ENCODE results near the gene ENGASE.
A peak's percentile ranks its signal among the peaks of the same experiment; 100 is the strongest.

ENGASE gene

DNA sequence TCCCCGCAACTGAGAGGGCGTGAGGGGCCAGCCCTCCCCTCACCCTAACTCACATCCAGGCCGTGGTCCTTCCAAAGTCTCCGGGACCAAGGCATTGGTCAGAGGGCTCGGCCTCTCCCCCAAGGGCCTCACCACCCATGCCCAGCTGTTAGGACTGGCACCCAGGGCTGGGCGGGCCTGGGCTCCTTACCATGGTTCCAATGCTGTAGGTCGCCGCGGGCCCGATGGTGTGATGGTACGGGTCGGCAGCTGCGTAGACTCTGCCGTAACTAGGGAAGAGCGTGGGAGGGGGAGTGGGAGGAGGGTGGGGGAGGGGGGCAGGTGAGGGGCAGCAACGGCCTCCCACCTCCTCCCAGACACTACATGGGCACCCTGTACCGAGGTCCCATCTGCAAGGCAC, 19.6 kb downstream of the ENGASE start:
- no peak for DNase-seq (ENCODE audit: low spot score)

DNA sequence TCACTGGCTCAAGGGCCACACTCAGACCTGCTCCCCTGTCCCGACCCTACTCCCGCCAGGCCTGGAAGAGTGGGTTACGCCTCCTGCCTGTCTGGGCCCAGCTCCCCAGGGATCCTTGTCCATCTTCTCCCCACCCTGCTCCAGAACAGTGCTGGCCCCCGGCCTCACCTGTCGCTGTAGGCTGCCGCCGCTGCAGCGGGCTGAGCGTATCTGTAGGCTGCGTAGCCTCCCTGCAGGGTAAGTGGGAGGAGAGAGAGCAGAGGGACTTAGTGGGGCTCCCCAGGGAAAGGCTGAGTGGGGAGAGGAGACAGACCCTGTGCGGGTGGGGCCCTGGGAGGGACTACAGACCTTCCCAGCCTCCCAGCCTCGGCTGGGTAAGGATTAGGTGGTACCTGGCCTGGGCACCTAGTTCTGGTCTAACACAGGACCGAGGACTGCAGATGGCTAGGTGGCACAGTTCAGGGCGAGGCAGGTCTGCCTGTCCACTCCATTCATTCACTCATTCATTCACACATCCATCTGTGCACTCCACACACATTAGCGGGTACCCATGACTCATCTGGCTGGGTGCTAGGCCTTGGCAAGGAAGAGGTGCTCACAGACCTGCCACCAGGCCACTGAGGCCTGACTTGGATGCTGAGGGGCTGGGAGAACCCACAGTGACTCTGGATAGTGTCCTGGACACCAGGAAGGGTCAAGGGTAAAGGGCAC, 20.9 kb downstream of the ENGASE start:
- DNase-seq (ENCODE audit: low spot score) = no peak

DNA sequence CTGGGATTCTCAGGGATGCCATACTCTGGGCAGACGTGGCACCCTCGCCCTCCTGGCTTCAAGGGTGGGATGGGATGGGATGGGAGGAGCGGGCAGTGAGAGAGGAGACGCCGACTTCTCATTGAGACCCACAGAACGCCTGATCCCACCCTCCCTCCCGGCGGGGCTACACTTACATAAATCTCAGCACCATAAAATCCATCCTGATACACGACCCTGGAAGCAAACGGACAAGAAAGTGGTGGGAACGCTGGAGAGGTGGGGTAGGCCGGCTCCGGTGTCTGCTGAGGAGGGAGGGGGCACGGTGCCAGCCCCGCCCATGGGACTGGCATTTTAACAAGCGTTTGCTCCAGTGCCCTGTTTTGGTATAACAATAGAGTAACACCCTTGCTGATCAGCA, 21.9 kb downstream of the ENGASE start:
- DNase-seq (ENCODE audit: low spot score) = no peak

DNA sequence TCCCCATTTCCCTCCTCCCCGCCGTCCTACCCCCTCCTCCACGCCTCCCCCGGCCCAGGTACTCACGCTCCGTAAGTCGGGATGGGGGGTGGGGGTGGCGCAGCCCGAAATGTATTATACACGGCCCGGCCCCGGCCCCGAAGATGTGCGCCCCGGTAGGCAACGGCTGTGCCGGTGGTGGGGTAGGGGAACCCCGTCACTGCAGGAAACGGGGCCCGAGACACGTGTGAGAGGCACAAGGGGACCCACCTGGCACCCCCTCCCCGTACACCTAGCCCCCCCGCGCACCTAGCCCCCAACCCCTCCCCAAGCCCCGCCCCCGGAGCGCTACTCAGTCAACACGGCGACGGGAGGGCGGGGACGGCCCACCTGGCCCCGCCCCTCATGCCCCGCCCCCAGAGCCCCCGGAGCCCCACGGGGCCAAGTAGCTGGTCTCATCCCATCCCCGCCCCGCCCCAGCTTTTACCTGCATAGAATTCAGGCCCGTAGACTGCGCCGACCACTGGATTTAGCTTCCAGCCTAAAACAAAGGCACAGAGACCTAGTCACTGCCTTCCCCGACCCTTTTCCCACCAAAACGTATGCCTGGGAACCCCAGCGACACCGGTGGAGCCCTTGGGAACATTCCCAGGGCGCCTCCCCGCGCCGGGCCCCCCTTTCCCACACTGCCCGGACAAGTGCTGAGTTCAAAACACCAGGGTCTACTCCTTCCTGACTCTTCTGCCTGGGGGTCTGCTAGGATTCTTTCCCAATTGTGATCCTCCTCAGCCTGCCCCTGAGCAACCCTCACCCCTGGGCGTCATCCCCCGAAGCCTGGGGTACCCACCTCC, 22.8 kb downstream of the ENGASE start:
- DNase-seq (ENCODE audit: low spot score) = peak; percentile 29

GRCh38 chr17:79098282-79098867, 23.8 kb downstream of the ENGASE start:
- no peak for DNase-seq (ENCODE audit: low spot score)

- DNase-seq (ENCODE audit: low spot score) = no peak
Measured at GRCh38 chr17:79100405-79100804, 25.8 kb downstream of the ENGASE start.

GRCh38 chr17:79101111-79101673, 26.6 kb downstream of the ENGASE start:
- DNase-seq (ENCODE audit: low spot score) = no peak

DNA sequence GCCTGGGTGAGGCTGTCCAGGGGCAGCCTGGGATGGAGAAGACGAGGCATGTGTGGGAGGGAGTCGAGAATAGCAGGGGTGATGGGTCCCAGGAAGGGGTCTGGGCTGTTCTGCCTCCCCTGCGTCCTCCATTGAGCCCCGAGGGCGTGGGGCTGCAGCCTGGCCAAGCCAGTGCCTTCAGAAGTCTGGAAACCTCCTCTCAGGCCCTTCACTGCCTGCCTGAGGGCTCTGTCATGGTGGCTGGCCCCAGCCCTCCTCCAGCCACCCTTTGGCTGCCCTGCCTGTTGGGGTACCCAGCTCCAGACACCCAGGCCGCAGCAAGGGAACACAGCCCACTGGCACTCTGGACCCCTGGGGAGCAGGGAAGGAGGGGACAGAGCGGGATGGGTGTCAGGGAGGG, 27.6 kb downstream of the ENGASE start:
- DNase-seq (ENCODE audit: low spot score) = no peak

- no peak for DNase-seq (ENCODE audit: low spot score)
Measured at GRCh38 chr17:79104898-79105600, 30.4 kb downstream of the ENGASE start.

- no peak for DNase-seq (ENCODE audit: low spot score)
Measured at GRCh38 chr17:79105937-79106336, 31.3 kb downstream of the ENGASE start.

DNA sequence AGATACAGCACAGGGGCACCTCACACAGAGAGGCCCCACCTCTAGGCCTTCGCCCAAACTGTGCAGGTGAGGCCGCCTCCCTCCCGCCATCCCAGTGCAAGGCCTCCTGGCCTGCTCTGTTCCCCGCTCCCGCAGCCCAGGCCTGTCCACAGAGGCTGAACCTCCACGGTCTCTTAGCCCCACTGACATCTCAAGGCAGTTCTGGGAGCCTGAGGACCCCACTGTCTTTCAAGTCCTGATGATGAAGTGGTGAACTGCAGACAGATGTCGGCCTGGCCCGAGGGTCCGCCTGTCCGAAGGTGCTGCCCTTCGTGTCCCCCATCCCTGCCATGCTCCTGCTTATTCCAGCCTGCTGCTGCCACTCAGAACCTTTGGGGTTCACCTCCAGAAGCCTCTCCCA, 32.3 kb downstream of the ENGASE start:
- DNase-seq (ENCODE audit: low spot score) = no peak

- no peak for DNase-seq (ENCODE audit: low spot score)
Measured at GRCh38 chr17:79107499-79108231, 33.0 kb downstream of the ENGASE start.

GRCh38 chr17:79108232-79108850, 33.7 kb downstream of the ENGASE start:
- DNase-seq (ENCODE audit: low spot score) = no peak

- no peak for DNase-seq (ENCODE audit: low spot score)
Measured at GRCh38 chr17:79108870-79109269, 34.2 kb downstream of the ENGASE start.

DNA sequence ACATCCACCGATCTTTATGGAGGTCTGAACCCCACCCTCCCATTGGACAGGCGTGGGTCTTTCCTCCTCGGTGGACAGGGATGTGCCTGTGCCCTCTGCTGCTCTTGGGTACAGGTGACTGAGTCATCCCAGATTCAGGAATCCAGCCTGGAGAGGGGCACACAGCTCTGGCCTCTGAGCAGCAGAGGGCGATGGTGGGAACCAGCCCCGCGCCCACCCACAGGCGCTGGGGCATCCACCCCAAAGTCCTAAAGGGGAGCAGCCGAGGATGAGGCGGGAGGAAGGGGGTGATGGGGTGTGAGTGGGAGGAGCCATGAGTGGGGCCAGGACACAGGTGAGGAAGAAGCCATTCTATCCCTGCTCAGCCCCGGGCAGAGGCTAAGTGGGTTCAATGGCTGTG, 35.0 kb downstream of the ENGASE start:
- DNase-seq (ENCODE audit: low spot score) = no peak

- no peak for DNase-seq (ENCODE audit: low spot score)
Measured at GRCh38 chr17:79111097-79111496, 36.5 kb downstream of the ENGASE start.

- DNase-seq (ENCODE audit: low spot score) = no peak
Measured at GRCh38 chr17:79112471-79112870, 37.8 kb downstream of the ENGASE start.

DNA sequence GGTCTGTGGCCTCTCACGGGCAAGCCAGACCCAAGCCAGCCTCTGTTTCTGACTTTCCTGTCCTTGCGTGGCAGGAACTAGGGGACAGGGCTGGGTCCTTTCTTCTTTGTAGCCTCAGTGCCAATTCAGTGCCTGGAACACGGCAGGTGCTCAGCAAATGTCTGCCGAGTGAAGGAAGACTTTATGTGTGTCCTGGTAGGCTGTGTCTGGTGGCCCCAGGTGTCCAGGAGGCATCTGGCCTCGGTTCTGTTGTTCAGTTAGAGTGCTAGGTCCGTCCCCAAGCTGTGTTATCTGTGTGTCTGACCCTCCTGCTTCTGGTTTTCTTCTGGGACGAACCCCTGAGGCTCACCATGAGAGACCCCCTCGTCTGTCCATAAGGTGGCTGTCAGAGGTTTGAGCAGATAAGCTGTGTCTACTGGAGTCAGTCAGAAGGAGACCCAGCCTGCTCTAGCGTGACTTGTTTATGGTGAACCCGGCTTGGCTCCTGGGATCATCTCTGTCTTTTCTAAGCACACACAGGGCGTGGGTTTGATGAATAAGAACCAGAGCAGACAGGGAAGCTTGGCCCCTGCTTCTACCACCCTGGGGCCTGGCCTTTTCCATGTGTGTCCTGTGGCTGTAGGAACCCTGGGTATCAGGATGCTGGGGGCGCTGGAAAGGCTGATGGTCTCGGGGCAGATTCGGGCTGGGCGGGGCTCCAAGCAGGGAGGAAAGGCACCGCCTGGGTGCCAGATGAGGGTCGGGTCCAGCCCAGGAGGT, 39.3 kb downstream of the ENGASE start:
- no peak for DNase-seq (ENCODE audit: low spot score)

- DNase-seq (ENCODE audit: low spot score) = no peak
Measured at GRCh38 chr17:79114458-79115301, 40.1 kb downstream of the ENGASE start.
